ENCODE measurements around the gene ZSCAN30.
"Not testable (repeated sequence)": the region's sequence is repeated elsewhere in the genome, so short reads cannot be mapped to it uniquely, and the experiment has no call there.

The ZSCAN30 gene

DNA sequence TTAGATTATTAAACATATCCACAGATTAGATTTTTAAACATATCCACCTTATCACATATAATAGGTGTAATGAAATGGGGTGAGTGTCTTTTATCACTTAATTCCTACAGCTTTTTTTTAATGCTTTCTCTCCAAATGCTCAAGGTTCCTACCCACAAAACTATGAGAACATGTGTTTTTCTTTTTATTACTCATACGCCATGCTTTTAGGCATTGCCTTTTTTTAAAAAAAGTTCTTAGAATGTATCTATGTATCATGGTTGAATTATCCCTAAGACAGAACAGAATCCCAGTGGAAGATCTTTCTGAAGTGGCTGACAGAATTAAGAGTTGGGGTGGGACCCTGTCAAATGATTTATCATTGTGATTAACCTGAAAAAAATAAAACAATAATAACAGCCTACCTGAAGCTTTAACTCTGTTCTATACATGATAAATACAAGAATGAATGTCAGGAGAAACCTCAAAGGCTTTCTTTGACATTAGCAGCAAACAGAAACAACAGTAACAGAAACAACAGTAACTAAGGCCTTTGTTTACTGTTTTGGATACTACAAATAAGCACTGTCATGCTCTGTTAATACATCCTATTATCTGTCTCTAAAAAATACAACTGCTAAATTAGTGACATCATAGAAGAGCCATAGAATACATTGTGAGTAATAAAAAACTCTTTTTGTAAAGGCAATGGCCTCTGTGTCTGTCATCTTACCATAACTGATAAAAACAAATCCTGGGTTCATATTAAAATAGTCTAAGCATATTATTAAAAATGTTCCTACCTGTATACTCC lies 53.3 kb downstream of the ZSCAN30 start:
- Mint-ChIP-seq H3K9me3 (no peaks in the 10 kb centered on the region), H3K36me3 (no peaks in the 10 kb centered on the region), H3K27ac (no peak overlapping the region), H3K27me3 (no peaks in the 10 kb centered on the region), H3K4me1 (no peaks in the 10 kb centered on the region), H3K4me3 (no peak overlapping the region)
- ATAC-seq (replicated peaks) (no peak), DNase-seq (no peak)

GRCh38 chr18:35231052-35231451 lies 59.0 kb downstream of the ZSCAN30 start:
- ATAC-seq (replicated peaks) (peak; percentile 89), DNase-seq (peak; percentile 55)
- Mint-ChIP-seq H3K36me3 (no peaks in the 10 kb centered on the region), H3K27me3 (no peaks in the 10 kb centered on the region), H3K4me1 (peaks cover 2 to 4% of the 10 kb centered on the region in 2 donors), H3K4me3 (peak overlapping the region; percentile 70 to 79), H3K27ac (peak overlapping the region; percentile 83), H3K9me3 (no peaks in the 10 kb centered on the region)

DNA sequence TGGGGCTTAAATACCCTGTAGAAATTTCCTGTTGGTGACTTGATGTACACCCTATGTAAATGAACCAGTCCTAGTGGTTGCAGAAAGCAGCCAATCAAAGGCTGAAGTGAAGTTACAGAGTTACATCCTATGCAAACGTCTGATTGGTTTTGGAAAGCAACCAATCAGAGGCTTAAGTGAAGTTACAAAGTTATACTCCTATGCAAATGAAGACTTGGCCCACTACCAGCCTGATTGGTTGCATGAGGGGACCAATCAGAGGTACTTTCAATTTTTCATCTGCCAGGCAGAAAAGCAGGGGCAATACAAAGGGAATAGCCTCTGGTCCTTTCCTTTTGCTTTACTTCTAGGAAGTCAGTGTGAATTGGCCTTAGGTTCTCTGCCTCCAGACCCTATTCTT lies 62.8 kb downstream of the ZSCAN30 start:
- Mint-ChIP-seq H3K9me3 (no peaks in the 10 kb centered on the region), H3K4me1 (peaks cover 2 to 4% of the 10 kb centered on the region in 2 donors), H3K27ac (no peak overlapping the region), H3K4me3 (no peak overlapping the region), H3K36me3 (no peaks in the 10 kb centered on the region), H3K27me3 (no peaks in the 10 kb centered on the region)
- ATAC-seq (replicated peaks): no peak
- DNase-seq: no peak

GRCh38 chr18:35223797-35224196 lies 66.2 kb downstream of the ZSCAN30 start:
- no peaks in the 10 kb centered on the region for H3K9me3 Mint-ChIP-seq
- H3K27ac Mint-ChIP-seq: no peak overlapping the region
- no peaks in the 10 kb centered on the region for H3K4me1 Mint-ChIP-seq
- H3K4me3 Mint-ChIP-seq: no peak overlapping the region
- no peak for DNase-seq
- no peak for ATAC-seq (replicated peaks)
- no peaks in the 10 kb centered on the region for H3K36me3 Mint-ChIP-seq
- no peaks in the 10 kb centered on the region for H3K27me3 Mint-ChIP-seq

GRCh38 chr18:35220424-35220823 lies 69.6 kb downstream of the ZSCAN30 start:
- H3K27ac Mint-ChIP-seq: no peak overlapping the region
- H3K36me3 Mint-ChIP-seq: no peaks in the 10 kb centered on the region
- H3K4me3 Mint-ChIP-seq: no peak overlapping the region
- DNase-seq: no peak
- no peaks in the 10 kb centered on the region for H3K4me1 Mint-ChIP-seq
- no peaks in the 10 kb centered on the region for H3K9me3 Mint-ChIP-seq
- no peak for ATAC-seq (replicated peaks)
- H3K27me3 Mint-ChIP-seq: no peaks in the 10 kb centered on the region

DNA sequence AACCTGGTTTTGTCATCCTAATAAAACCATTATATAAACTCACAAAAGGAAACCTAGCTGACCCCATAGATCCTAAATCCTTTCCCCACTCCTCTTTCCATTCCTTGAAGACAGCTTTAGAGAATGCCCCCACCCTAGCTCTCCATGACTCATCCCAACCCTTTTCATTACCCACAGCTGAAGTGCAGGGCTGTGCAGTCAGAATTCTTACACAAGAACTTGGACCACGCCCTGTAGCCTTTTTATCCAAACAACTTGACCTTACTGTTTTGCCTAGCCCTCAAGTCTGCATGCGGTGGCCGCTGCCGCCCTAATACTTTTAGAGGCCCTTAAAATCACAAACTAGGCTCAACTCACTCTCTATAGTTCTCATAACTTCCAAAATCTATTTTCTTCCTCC lies 70.7 kb downstream of the ZSCAN30 start:
- not testable (repeated sequence) for H3K27ac Mint-ChIP-seq; H3K27me3 Mint-ChIP-seq; H3K4me1 Mint-ChIP-seq; H3K9me3 Mint-ChIP-seq; H3K4me3 Mint-ChIP-seq; ATAC-seq (replicated peaks); DNase-seq; H3K36me3 Mint-ChIP-seq

- not testable (repeated sequence) for ATAC-seq (replicated peaks); H3K4me1 Mint-ChIP-seq; DNase-seq; H3K9me3 Mint-ChIP-seq; H3K4me3 Mint-ChIP-seq; H3K27me3 Mint-ChIP-seq; H3K36me3 Mint-ChIP-seq; H3K27ac Mint-ChIP-seq
These were observed 73.4 kb downstream of the ZSCAN30 start for GRCh38 chr18:35216611-35217010.

DNA sequence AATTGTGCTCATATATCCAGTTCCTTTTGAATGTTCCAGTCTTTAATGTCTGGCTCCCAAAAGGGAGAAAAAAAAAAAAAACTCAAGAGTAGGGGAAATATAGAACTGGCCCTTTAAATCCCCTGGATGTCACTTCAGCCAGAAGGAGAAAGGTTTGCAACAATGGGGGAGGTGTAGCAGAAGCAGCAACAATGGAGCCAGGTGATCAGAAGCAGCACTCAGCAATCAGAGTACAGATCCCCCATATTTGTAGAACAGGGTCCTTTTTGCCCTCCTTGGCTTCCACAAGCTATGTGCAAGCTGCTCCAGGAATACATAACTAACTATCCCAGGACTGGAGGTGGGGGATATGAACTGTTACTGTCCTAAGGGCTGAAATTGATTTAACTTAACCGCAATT lies 75.0 kb downstream of the ZSCAN30 start:
- H3K27me3 Mint-ChIP-seq: no peaks in the 10 kb centered on the region
- ATAC-seq (replicated peaks) (no peak), DNase-seq (no peak)
- peaks cover 0 to 3% of the 10 kb centered on the region in 2 donors for H3K4me1 Mint-ChIP-seq
- no peaks in the 10 kb centered on the region for H3K9me3 Mint-ChIP-seq
- H3K4me3 Mint-ChIP-seq: no peak overlapping the region
- H3K36me3 Mint-ChIP-seq: no peaks in the 10 kb centered on the region
- no peak overlapping the region for H3K27ac Mint-ChIP-seq

DNA sequence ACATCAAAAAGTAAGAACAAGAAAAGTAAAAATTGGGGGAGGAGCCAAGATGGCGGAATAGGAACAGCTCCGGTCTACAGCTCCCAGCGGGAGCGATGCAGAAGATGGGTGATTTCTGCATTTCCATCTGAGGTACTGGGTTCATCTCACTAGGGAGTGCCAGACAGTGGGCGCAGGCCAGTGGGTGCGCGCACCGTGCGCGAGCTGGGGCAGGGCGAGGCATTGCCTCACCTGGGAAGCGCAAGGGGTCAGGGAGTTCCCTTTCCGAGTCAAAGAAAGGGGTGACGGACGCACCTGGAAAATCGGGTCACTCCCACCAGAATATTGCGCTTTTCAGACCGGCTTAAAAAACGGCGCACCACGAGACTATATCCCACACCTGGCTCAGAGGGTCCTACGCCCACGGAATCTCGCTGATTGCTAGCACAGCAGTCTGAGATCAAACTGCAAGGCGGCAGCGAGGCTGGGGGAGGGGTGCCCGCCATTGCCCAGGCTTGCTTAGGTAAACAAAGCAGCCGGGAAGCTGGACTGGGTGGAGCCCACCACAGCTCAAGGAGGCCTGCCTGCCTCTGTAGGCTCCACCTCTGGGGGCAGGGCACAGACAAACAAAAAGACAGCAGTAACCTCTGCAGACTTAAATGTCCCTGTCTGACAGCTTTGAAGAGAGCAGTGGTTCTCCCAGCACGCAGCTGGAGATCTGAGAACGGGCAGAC lies 84.1 kb downstream of the ZSCAN30 start:
- DNase-seq; H3K4me1 Mint-ChIP-seq; H3K27me3 Mint-ChIP-seq; ATAC-seq (replicated peaks); H3K4me3 Mint-ChIP-seq; H3K27ac Mint-ChIP-seq; H3K36me3 Mint-ChIP-seq: not testable (repeated sequence)
- peaks cover 9 to 13% of the 10 kb centered on the region in 2 donors for H3K9me3 Mint-ChIP-seq

GRCh38 chr18:35205199-35205712 lies 84.8 kb downstream of the ZSCAN30 start:
- no peak overlapping the region for H3K4me3 Mint-ChIP-seq
- no peak for ATAC-seq (replicated peaks)
- H3K4me1 Mint-ChIP-seq: no peaks in the 10 kb centered on the region
- H3K27ac Mint-ChIP-seq: no peak overlapping the region
- H3K27me3 Mint-ChIP-seq: peaks cover 0 to 9% of the 10 kb centered on the region in 2 donors
- H3K36me3 Mint-ChIP-seq: peaks cover 3 to 9% of the 10 kb centered on the region in 2 donors
- peaks cover 9 to 13% of the 10 kb centered on the region in 2 donors for H3K9me3 Mint-ChIP-seq
- no peak for DNase-seq

- H3K4me1 Mint-ChIP-seq: no peaks in the 10 kb centered on the region
- peaks cover 0 to 9% of the 10 kb centered on the region in 2 donors for H3K27me3 Mint-ChIP-seq
- no peak for DNase-seq
- no peak for ATAC-seq (replicated peaks)
- peaks cover 3 to 9% of the 10 kb centered on the region in 2 donors for H3K36me3 Mint-ChIP-seq
- H3K9me3 Mint-ChIP-seq: peaks cover 9 to 13% of the 10 kb centered on the region in 2 donors
- no peak overlapping the region for H3K4me3 Mint-ChIP-seq
- H3K27ac Mint-ChIP-seq: no peak overlapping the region
These were observed 87.0 kb downstream of the ZSCAN30 start for GRCh38 chr18:35203067-35203466.

DNA sequence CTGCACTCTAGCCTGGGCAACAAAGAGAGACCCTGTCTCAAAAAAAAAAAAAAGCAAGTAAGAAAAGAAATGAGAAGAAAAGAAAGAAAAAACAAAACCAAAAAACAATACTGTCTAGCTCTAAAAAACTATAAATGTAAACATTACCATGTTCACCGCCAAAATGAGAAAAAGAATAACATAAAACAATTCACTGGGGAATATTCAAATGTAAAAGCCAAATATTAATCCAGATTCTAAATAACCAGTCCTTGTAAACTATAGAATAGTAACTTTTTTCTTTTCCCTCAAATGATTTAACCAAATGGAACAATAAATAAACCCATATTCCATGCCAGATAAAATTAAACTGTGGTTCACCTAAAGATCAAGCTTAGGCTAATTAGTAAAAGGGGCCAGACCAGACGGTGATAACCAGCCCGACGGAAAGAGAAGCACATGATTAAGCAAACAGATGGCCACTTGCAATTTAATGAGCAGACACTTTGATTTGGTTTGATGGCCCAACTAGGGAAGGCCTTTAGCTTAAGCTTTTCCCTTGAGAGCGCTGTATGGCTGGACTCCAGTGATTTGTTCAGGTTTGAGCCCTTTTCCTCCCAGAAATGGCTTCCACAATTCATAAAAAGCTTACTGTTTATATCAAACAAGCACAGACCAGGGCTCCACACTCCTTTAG lies 88.6 kb downstream of the ZSCAN30 start:
- H3K36me3 Mint-ChIP-seq: peaks cover 3 to 9% of the 10 kb centered on the region in 2 donors
- no peak for ATAC-seq (replicated peaks)
- H3K27me3 Mint-ChIP-seq: peaks cover 0 to 9% of the 10 kb centered on the region in 2 donors

More for the DNA sequence above, 88.6 kb downstream of the ZSCAN30 start:
- Mint-ChIP-seq H3K4me1 (no peaks in the 10 kb centered on the region), H3K27ac (no peak overlapping the region), H3K4me3 (no peak overlapping the region), H3K9me3 (peaks cover 9 to 13% of the 10 kb centered on the region in 2 donors)
- no peak for DNase-seq
